Liver (tissue), 9 donors: ENCODE results near the gene TMEM86B. TPM values are rescaled to one million over a fixed set of nuclear protein-coding genes. Genes with fewer than 3 reads are reported as not detected.

Source experiments
- DNase-seq: peaks from one replicate; pipeline ENCODE4 v3.0.0-alpha.2; 2017; ENCODE audit warnings: low spot score
- H3K27ac ChIP-seq, 2 donors: one replicate each; pipeline ENCODE4 v1.7.0; 2013; ENCODE audit warnings: inconsistent platforms in 2 of 2, low read length in 2 of 2, control low read depth in 1 of 2, low read depth in 1 of 2, mild to moderate bottlenecking in 1 of 2
- H3K27me3 ChIP-seq, 4 donors: one replicate each; pipeline versions ENCODE4 v1.6.1 to v1.7.0; 2013; ENCODE audit warnings: low read length in 3 of 4, inconsistent platforms in 1 of 4, mild to moderate bottlenecking in 1 of 4, moderate library complexity in 1 of 4; ENCODE audit not compliant: control insufficient read depth in 4 of 4, insufficient read depth in 4 of 4
- H3K36me3 ChIP-seq, 4 donors: one replicate each; pipeline versions ENCODE4 v1.6.1 to v1.7.0; 2013; ENCODE audit warnings: low read length in 3 of 4, mild to moderate bottlenecking in 3 of 4, low read depth in 1 of 4, moderate library complexity in 1 of 4; ENCODE audit not compliant: control insufficient read depth in 4 of 4, insufficient read depth in 3 of 4
- H3K4me1 ChIP-seq, 4 donors: one replicate each; pipeline versions ENCODE4 v1.6.1 to v1.7.0; 2013; ENCODE audit warnings: low read length in 3 of 4, mild to moderate bottlenecking in 3 of 4, moderate library complexity in 1 of 4; ENCODE audit not compliant: control insufficient read depth in 4 of 4, insufficient read depth in 4 of 4
- H3K4me3 ChIP-seq, 3 donors: one replicate each; pipeline versions ENCODE4 v1.6.1 to v1.7.0; 2013; ENCODE audit warnings: low read length in 3 of 3, control low read depth in 1 of 3, low read depth in 1 of 3, mild to moderate bottlenecking in 1 of 3
- H3K9ac ChIP-seq, 2 donors: one replicate each; pipeline ENCODE4 v1.7.0; 2013; ENCODE audit warnings: low read length in 2 of 2, mild to moderate bottlenecking in 2 of 2, moderate library complexity in 2 of 2, control low read depth in 1 of 2, low read depth in 1 of 2
- H3K9me3 ChIP-seq, 4 donors: one replicate each; pipeline versions ENCODE4 v1.6.1 to v1.7.0; 2013; ENCODE audit warnings: low read length in 3 of 4; ENCODE audit not compliant: control insufficient read depth in 4 of 4
- ATF3 ChIP-seq: IDR thresholded peaks from 2 replicates; pipeline ENCODE4 v1.6.1; 2016; ENCODE audit warnings: antibody characterized with exemption
- EGR1 ChIP-seq, 2 donors: IDR thresholded peaks; 2 replicates each; pipeline ENCODE4 v1.6.1; 2016 to 2018; ENCODE audit warnings: antibody characterized with exemption in 2 of 2, low read depth in 2 of 2
- FOXA1 ChIP-seq: IDR thresholded peaks from 2 replicates; pipeline ENCODE4 v1.6.1; 2016; ENCODE audit warnings: antibody characterized with exemption
- FOXA2 ChIP-seq: IDR thresholded peaks from 2 replicates; pipeline ENCODE4 v1.6.1; 2016; ENCODE audit warnings: antibody characterized with exemption
- GABPA ChIP-seq, 2 donors: IDR thresholded peaks in 1 of 2; conservative IDR thresholded peaks in 1 of 2; 2 replicates each; pipeline ENCODE4 v1.6.1; 2016; ENCODE audit warnings: antibody characterized with exemption in 2 of 2, mild to moderate bottlenecking in 1 of 2, moderate library complexity in 1 of 2
- HNF4A ChIP-seq, 2 donors: conservative IDR thresholded peaks; 2 replicates each; pipeline ENCODE4 v1.6.1; 2016; ENCODE audit warnings: antibody characterized with exemption in 2 of 2, mild to moderate bottlenecking in 2 of 2
- HNF4G ChIP-seq: IDR thresholded peaks from 2 replicates; pipeline ENCODE4 v1.6.1; 2016; ENCODE audit warnings: antibody characterized with exemption
- JUND ChIP-seq, 2 donors: IDR thresholded peaks; 2 replicates each; pipeline ENCODE4 v1.6.1; 2016; ENCODE audit warnings: antibody characterized with exemption in 2 of 2
- NR2F2 ChIP-seq: IDR thresholded peaks from 2 replicates; pipeline ENCODE4 v1.6.1; 2016; ENCODE audit warnings: antibody characterized with exemption
- RAD21 ChIP-seq, 2 donors: IDR thresholded peaks; 2 replicates each; pipeline ENCODE4 v1.6.1; 2016; ENCODE audit warnings: antibody characterized with exemption in 2 of 2, mild to moderate bottlenecking in 2 of 2
- RXRA ChIP-seq, 2 donors: IDR thresholded peaks; 2 replicates each; pipeline ENCODE4 v1.6.1; 2017 to 2018; ENCODE audit warnings: antibody characterized with exemption in 2 of 2, mild to moderate bottlenecking in 1 of 2
- SP1 ChIP-seq: IDR thresholded peaks from 2 replicates; pipeline ENCODE4 v1.6.1; 2018; ENCODE audit warnings: antibody characterized with exemption, mild to moderate bottlenecking
- TAF1 ChIP-seq: conservative IDR thresholded peaks from 2 replicates; pipeline ENCODE4 v1.6.1; 2016; ENCODE audit warnings: antibody characterized with exemption, mild to moderate bottlenecking
- YY1 ChIP-seq: IDR thresholded peaks from 2 replicates; pipeline ENCODE4 v1.6.1; 2016; ENCODE audit warnings: antibody characterized with exemption, mild to moderate bottlenecking
- WGBS: extraction: QIAGEN DNeasy Blood & Tissue Kit; methylation state at CpG from one replicate; pipeline ENCODE4 v1.1.7; 2013; 5-methylcytosine and 5-hydroxymethylcytosine counted together
- polyA plus RNA-seq, 2 donors: library from polyadenylated mRNA; stranded (reverse) in 1 of 2; unstranded in 1 of 2; fragments of 200-250 nt in 1 of 2; fragments of >200 nt in 1 of 2; fragmentation: Nextera tagmentation in 1 of 2; extraction: Ambion mirVana in 1 of 2; gene quantifications; one replicate each; pipeline versions ENCODE4 v1.2.1 to v1.2.3, GENCODE V29; 2013 to 2015
- total RNA-seq, 2 donors: library from RNA; depleted of rRNA; stranded (reverse); fragments of >200 nt; gene quantifications; one replicate each; pipeline ENCODE4 v1.2.3, GENCODE V29; 2014
- TF ChIP-seq, protein P1 (sequence below): IDR thresholded peaks from 2 replicates; pipeline ENCODE4 v1.6.1; 2016; ENCODE audit warnings: antibody characterized with exemption
- TF ChIP-seq, protein P2 (sequence below): IDR thresholded peaks from 2 replicates; pipeline ENCODE4 v1.6.1; 2016; ENCODE audit warnings: antibody characterized with exemption
- TF ChIP-seq, protein P3 (sequence below): IDR thresholded peaks from 2 replicates; pipeline ENCODE4 v1.6.1; 2016; ENCODE audit warnings: antibody characterized with exemption, mild to moderate bottlenecking
- TF ChIP-seq, protein P4 (sequence below): fragments of 150-350 bp; IDR thresholded peaks from 2 replicates; pipeline ENCODE4 v1.5.1; 2017; ENCODE audit warnings: improper control_type of control experiment, low read depth, low read length; ENCODE audit not compliant: missing input control
- donor health status: healthy.
- donor health status: healthy.
- donor health status: healthy.
- donor health status: healthy.
- donor health status: healthy.

TMEM86B gene, protein sequence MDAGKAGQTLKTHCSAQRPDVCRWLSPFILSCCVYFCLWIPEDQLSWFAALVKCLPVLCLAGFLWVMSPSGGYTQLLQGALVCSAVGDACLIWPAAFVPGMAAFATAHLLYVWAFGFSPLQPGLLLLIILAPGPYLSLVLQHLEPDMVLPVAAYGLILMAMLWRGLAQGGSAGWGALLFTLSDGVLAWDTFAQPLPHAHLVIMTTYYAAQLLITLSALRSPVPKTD
- total RNA-seq: 10 to 100 TPM in 1 of 2 donors, 1 to 10 TPM in 1; 4.8 to 13.7 TPM
- 10 to 100 TPM; 19.4 to 20.1 TPM for polyA plus RNA-seq

DNA sequence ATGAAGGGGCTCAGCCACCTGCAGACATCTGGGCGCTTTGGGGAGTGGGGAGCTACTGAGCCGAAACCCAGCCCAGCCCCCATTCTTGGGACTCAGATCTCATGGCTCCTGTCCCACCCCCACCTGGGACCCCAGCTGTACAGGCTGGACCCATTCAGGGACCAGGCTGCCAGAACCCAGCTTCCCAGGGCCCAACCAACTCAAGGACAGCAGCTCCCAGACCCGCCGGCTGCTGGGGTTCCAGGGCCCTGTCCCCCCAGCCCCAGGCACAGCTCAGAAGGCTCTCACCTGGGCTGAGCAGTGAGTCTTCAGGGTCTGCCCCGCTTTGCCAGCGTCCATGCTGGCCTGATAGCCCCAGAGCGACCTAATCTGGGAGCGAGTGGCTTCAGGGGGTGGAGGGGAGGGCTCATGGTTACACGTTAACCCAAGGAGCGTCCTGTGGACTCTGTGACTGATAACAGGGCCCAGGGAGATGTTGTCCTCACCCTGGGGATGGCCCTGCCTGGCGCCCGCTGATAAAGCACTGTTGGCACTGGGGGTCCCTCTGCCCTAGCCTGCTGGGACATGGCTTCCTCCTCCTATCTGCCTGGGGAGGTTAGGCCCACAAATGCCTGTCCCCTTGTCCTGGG, at the start of gene TMEM86B:
Gene TMEM86B (minus strand): TSS at position 361 of the 629 bp plus-strand sequence. CDS start 22 bp downstream, at position 339.
- TF ChIP-seq ATF3: no peak
- TF ChIP-seq, protein P1, sequence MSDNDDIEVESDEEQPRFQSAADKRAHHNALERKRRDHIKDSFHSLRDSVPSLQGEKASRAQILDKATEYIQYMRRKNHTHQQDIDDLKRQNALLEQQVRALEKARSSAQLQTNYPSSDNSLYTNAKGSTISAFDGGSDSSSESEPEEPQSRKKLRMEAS: no peak
- TF ChIP-seq, protein P2, sequence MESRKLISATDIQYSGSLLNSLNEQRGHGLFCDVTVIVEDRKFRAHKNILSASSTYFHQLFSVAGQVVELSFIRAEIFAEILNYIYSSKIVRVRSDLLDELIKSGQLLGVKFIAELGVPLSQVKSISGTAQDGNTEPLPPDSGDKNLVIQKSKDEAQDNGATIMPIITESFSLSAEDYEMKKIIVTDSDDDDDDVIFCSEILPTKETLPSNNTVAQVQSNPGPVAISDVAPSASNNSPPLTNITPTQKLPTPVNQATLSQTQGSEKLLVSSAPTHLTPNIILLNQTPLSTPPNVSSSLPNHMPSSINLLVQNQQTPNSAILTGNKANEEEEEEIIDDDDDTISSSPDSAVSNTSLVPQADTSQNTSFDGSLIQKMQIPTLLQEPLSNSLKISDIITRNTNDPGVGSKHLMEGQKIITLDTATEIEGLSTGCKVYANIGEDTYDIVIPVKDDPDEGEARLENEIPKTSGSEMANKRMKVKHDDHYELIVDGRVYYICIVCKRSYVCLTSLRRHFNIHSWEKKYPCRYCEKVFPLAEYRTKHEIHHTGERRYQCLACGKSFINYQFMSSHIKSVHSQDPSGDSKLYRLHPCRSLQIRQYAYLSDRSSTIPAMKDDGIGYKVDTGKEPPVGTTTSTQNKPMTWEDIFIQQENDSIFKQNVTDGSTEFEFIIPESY: no peak
- peak; percentile 29 for TF ChIP-seq FOXA2
- peak; percentile 84 for TF ChIP-seq YY1
- peak; percentile 62 for TF ChIP-seq HNF4G
- no peak for TF ChIP-seq NR2F2
- TF ChIP-seq GABPA (IDR thresholded peaks at IDR 0.05 in 1 of 2, conservative IDR thresholded peaks at IDR 0.05 in 1 of 2): peak in 1 of 2 donors; percentile 49
- peak; percentile 83 to 87 for TF ChIP-seq HNF4A (conservative IDR thresholded peaks at IDR 0.05)
- TF ChIP-seq RXRA (IDR thresholded peaks at IDR 0.05): peak; percentile 78 to 80
- TF ChIP-seq JUND (IDR thresholded peaks at IDR 0.05): peak in 1 of 2 donors; percentile 24
- TF ChIP-seq, protein P3, sequence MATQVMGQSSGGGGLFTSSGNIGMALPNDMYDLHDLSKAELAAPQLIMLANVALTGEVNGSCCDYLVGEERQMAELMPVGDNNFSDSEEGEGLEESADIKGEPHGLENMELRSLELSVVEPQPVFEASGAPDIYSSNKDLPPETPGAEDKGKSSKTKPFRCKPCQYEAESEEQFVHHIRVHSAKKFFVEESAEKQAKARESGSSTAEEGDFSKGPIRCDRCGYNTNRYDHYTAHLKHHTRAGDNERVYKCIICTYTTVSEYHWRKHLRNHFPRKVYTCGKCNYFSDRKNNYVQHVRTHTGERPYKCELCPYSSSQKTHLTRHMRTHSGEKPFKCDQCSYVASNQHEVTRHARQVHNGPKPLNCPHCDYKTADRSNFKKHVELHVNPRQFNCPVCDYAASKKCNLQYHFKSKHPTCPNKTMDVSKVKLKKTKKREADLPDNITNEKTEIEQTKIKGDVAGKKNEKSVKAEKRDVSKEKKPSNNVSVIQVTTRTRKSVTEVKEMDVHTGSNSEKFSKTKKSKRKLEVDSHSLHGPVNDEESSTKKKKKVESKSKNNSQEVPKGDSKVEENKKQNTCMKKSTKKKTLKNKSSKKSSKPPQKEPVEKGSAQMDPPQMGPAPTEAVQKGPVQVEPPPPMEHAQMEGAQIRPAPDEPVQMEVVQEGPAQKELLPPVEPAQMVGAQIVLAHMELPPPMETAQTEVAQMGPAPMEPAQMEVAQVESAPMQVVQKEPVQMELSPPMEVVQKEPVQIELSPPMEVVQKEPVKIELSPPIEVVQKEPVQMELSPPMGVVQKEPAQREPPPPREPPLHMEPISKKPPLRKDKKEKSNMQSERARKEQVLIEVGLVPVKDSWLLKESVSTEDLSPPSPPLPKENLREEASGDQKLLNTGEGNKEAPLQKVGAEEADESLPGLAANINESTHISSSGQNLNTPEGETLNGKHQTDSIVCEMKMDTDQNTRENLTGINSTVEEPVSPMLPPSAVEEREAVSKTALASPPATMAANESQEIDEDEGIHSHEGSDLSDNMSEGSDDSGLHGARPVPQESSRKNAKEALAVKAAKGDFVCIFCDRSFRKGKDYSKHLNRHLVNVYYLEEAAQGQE: peak; percentile 89
- peak in 1 of 2 donors; percentile 53 for TF ChIP-seq EGR1 (IDR thresholded peaks at IDR 0.05; ENCODE audit: low read depth in 2 of 2)
- TF ChIP-seq RAD21 (IDR thresholded peaks at IDR 0.05): peak; percentile 44 to 52
- no peak for TF ChIP-seq FOXA1
- TF ChIP-seq TAF1: no peak
- TF ChIP-seq SP1: peak; percentile 81
- TF ChIP-seq, protein P4, sequence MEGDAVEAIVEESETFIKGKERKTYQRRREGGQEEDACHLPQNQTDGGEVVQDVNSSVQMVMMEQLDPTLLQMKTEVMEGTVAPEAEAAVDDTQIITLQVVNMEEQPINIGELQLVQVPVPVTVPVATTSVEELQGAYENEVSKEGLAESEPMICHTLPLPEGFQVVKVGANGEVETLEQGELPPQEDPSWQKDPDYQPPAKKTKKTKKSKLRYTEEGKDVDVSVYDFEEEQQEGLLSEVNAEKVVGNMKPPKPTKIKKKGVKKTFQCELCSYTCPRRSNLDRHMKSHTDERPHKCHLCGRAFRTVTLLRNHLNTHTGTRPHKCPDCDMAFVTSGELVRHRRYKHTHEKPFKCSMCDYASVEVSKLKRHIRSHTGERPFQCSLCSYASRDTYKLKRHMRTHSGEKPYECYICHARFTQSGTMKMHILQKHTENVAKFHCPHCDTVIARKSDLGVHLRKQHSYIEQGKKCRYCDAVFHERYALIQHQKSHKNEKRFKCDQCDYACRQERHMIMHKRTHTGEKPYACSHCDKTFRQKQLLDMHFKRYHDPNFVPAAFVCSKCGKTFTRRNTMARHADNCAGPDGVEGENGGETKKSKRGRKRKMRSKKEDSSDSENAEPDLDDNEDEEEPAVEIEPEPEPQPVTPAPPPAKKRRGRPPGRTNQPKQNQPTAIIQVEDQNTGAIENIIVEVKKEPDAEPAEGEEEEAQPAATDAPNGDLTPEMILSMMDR: no peak
- Histone ChIP-seq H3K9me3 (no peaks in the 10 kb centered on the region), H3K27ac (peak within 1 kb of the TSS; percentile 52 to 81), H3K9ac (peak within 1 kb of the TSS; percentile 9 to 62), H3K36me3 (peaks cover 8 to 28% (median 12%) of the 10 kb centered on the region in 4 donors), H3K4me3 (peak within 1 kb of the TSS; percentile 26 to 42 (median 29)), H3K4me1 (peaks cover 5 to 29% (median 23%) of the 10 kb centered on the region in 4 donors), H3K27me3 (no peaks in the 10 kb centered on the region)
- 28% methylated on average over 12 of the region's 12 CpGs for WGBS
- DNase-seq: peak; percentile 89
